Muscle layer of duodenum (tissue), 2 donors: Measurements from ENCODE around the gene ME3.

Source experiments
- H3K27ac ChIP-seq: one replicate; pipeline ENCODE4 v1.7.0; 2013; ENCODE audit warnings: mild to moderate bottlenecking, low read length
- H3K27me3 ChIP-seq: one replicate; pipeline ENCODE4 v1.7.0; 2013; ENCODE audit warnings: low read depth, mild to moderate bottlenecking, control low read depth, low read length
- H3K36me3 ChIP-seq, 2 donors: one replicate each; pipeline ENCODE4 v1.7.0; 2013; ENCODE audit warnings: low read length in 2 of 2, control low read depth in 1 of 2, mild to moderate bottlenecking in 1 of 2; ENCODE audit not compliant: insufficient read depth in 2 of 2, control insufficient read depth in 1 of 2
- H3K4me1 ChIP-seq, 2 donors: one replicate each; pipeline ENCODE4 v1.7.0; 2013; ENCODE audit warnings: low read length in 2 of 2, mild to moderate bottlenecking in 2 of 2, control low read depth in 1 of 2, moderate library complexity in 1 of 2; ENCODE audit not compliant: insufficient read depth in 2 of 2, control insufficient read depth in 1 of 2
- H3K4me3 ChIP-seq, 2 donors: one replicate each; pipeline ENCODE4 v1.7.0; 2013; ENCODE audit warnings: low read length in 2 of 2, low read depth in 1 of 2, mild to moderate bottlenecking in 1 of 2
- H3K9me3 ChIP-seq, 2 donors: one replicate each; pipeline ENCODE4 v1.7.0; 2013; ENCODE audit warnings: low read length in 2 of 2, control low read depth in 1 of 2, mild to moderate bottlenecking in 1 of 2; ENCODE audit not compliant: control insufficient read depth in 1 of 2
- donor health status: healthy.

ME3 gene

GRCh38 chr11:86692317-86692716 is 19.9 kb upstream of the ME3 start:
- no peaks in the 10 kb centered on the region for H3K36me3 ChIP-seq
- H3K4me3 ChIP-seq: no peak overlapping the region
- no peak overlapping the region for H3K27ac ChIP-seq
- no peaks in the 10 kb centered on the region for H3K27me3 ChIP-seq
- H3K9me3 ChIP-seq: no peaks in the 10 kb centered on the region
- peaks cover 6% of the 10 kb centered on the region in 2 donors for H3K4me1 ChIP-seq

DNA sequence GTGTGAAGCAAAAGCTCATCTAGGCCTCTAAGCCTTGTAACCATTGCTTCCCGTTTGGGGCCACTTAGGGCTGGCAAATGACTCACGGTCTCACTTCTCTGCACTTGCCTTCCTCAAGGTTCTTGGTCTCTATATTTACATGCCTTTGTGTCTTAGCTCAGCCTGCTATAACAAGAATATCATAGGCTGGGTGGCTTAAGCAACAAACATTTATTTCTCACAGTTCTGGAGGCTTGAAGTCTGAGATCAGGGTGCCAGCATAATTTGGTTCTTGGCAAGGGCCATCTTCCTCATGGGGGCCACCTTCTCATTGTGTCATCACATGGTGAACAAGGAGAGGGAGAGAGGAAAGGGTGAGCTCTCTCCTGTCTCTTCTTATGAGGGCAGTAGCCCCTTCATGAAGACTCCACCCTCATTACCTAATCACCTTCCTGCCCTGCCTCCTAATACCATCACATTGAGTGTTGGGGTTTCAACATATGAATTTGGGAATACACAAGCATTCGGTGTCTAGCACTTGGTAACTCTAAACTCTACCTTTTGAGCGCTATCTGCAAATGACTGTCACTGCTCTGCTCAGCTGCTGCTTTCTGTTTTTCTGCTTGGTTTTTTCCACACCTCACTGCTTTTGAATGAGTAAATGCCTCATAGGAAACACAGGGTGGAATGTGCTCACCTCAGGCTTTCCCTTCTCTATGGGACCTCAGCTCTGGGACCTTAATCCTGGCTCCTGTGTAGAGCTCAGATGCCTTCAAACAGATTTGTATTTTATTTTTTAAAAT is 16.2 kb upstream of the ME3 start:
- H3K9me3 ChIP-seq: no peaks in the 10 kb centered on the region
- H3K4me3 ChIP-seq: no peak overlapping the region
- no peaks in the 10 kb centered on the region for H3K36me3 ChIP-seq
- H3K27ac ChIP-seq: peak overlapping the region; percentile 15
- H3K27me3 ChIP-seq: no peaks in the 10 kb centered on the region
- no peaks in the 10 kb centered on the region for H3K4me1 ChIP-seq

DNA sequence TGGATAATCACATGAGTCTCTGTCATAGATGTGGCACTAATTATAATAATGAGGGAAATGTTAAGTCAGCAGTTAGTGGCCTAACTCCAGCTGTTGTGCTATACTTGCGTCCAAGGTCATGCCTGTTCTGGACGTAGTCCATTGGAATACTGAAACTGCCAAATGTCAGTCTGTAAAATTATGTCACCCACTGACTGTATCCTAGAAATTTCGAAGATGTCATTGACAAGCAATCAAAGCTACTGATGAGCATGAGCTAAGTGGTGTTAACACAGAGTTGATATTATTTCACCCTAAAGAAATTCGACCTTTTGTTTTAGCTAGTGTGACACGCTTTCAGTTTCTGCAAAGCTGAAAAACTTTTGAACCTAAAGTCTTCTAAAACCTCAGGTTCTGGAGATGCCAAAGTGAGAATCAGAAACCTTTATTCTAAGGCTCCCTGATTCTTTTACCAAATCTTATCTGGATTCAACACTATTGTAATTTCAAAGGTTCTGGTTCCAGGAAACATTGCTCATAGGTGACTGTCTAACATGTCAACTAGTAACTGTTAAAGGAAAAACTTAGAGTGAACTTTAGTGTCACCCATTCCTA is 14.9 kb upstream of the ME3 start:
- H3K4me3 ChIP-seq: no peak overlapping the region
- no peaks in the 10 kb centered on the region for H3K36me3 ChIP-seq
- H3K9me3 ChIP-seq: no peaks in the 10 kb centered on the region
- H3K4me1 ChIP-seq: no peaks in the 10 kb centered on the region
- no peaks in the 10 kb centered on the region for H3K27me3 ChIP-seq
- H3K27ac ChIP-seq: no peak overlapping the region

DNA sequence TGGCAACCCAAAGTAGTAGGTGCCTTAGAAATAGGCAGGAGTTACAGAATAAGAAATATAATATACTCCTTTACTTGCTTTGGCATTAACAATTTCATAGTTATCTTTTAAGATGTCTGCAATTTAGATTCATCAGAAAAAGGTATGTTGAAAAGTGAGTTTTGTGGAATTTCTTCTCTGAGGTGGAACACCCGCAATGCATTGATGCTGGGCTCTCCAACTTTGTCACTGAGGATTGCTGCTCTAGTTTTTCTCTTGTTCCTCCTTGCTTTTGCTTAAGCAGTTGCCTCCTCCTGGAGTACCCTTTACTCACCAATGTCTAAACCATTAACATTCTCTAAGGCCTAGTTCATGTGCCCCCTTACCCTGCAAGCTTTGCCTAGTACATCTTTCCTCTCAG is 14.1 kb upstream of the ME3 start:
- no peak overlapping the region for H3K27ac ChIP-seq
- H3K36me3 ChIP-seq: no peaks in the 10 kb centered on the region
- H3K4me1 ChIP-seq: peaks cover 0 to 4% of the 10 kb centered on the region in 2 donors

DNA sequence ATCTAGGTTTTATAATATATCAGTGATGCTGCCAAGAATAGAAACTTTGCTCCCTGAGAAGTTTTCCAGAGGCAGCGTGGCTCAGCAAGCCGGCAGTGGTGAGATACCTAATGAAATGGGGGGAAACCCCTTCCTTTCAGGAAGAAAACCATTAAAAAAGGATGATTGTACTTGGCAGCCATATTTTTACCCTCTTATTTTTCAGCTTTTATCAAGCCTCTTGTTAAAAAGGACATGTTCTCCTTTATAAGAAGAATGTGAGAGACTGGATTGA is 9.0 kb upstream of the ME3 start:
- Histone ChIP-seq H3K27me3 (no peaks in the 10 kb centered on the region), H3K9me3 (no peaks in the 10 kb centered on the region), H3K36me3 (no peaks in the 10 kb centered on the region), H3K4me1 (peaks cover 0 to 14% of the 10 kb centered on the region in 2 donors), H3K4me3 (no peak overlapping the region), H3K27ac (peak overlapping the region; percentile 58)

More for the DNA sequence above, 14.1 kb upstream of the ME3 start:
- Histone ChIP-seq H3K9me3 (no peaks in the 10 kb centered on the region), H3K27me3 (no peaks in the 10 kb centered on the region), H3K4me3 (no peak overlapping the region)

- H3K36me3 ChIP-seq: no peaks in the 10 kb centered on the region
- H3K27me3 ChIP-seq: no peaks in the 10 kb centered on the region
- H3K27ac ChIP-seq: peak overlapping the region; percentile 58
- H3K9me3 ChIP-seq: no peaks in the 10 kb centered on the region
- H3K4me1 ChIP-seq: peaks cover 0 to 20% of the 10 kb centered on the region in 2 donors
- no peak overlapping the region for H3K4me3 ChIP-seq
Measured at GRCh38 chr11:86680716-86681482, 8.5 kb upstream of the ME3 start.

- peaks cover 0 to 22% of the 10 kb centered on the region in 2 donors for H3K4me1 ChIP-seq
- H3K27me3 ChIP-seq: no peaks in the 10 kb centered on the region
- H3K9me3 ChIP-seq: no peaks in the 10 kb centered on the region
- H3K4me3 ChIP-seq: no peak overlapping the region
- H3K36me3 ChIP-seq: no peaks in the 10 kb centered on the region
- no peak overlapping the region for H3K27ac ChIP-seq
Measured at GRCh38 chr11:86678823-86679222, 6.4 kb upstream of the ME3 start.

DNA sequence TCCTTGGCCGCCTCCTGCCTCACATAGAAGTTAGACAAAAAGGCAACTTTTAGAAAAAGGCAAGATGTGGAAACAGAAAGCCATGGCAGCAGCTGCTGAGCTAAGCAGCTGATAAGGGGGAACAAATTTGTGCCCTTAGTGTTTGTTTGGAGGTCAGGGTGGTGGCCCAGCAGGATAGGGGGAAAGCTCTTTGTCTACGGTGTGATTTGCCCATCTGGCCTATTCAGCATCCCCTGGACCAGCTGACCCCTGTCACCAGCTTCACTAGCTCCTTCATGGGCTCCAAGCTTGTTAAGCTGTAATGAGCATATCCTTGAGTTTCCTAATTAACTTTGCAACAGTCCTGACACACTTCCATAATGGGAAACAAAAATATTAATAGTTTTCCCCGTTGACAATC is 5.9 kb upstream of the ME3 start:
- no peaks in the 10 kb centered on the region for H3K27me3 ChIP-seq
- H3K4me3 ChIP-seq: no peak overlapping the region
- H3K27ac ChIP-seq: no peak overlapping the region
- no peaks in the 10 kb centered on the region for H3K9me3 ChIP-seq
- H3K4me1 ChIP-seq: peaks cover 0 to 25% of the 10 kb centered on the region in 2 donors
- H3K36me3 ChIP-seq: no peaks in the 10 kb centered on the region

GRCh38 chr11:86676533-86677154 is 4.2 kb upstream of the ME3 start:
- no peak overlapping the region for H3K4me3 ChIP-seq
- H3K9me3 ChIP-seq: no peaks in the 10 kb centered on the region
- H3K27me3 ChIP-seq: no peaks in the 10 kb centered on the region
- peaks cover 0 to 28% of the 10 kb centered on the region in 2 donors for H3K4me1 ChIP-seq
- H3K36me3 ChIP-seq: no peaks in the 10 kb centered on the region
- no peak overlapping the region for H3K27ac ChIP-seq

DNA sequence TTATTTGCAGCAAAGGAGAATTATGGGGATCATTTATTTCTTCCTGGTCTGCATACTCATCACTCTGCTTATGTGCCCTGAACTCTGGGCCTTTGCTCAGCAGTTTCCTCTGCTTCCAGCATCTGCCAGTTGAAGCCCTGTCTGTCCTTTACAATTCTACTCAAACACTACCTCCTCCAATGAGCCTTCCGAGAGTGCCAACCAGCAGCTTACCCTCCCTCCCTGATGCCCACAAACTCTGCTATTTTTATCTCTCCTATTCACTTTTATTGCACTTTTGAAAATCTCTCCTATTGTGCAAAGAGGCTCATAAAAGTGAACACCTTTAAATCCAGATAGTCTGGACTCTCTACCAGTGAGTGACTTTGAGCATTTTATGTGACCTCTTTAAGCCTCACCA is 3.6 kb upstream of the ME3 start:
- H3K4me1 ChIP-seq: peaks cover 0 to 28% of the 10 kb centered on the region in 2 donors
- no peak overlapping the region for H3K4me3 ChIP-seq
- H3K36me3 ChIP-seq: no peaks in the 10 kb centered on the region
- H3K27me3 ChIP-seq: no peaks in the 10 kb centered on the region
- H3K9me3 ChIP-seq: no peaks in the 10 kb centered on the region
- no peak overlapping the region for H3K27ac ChIP-seq

GRCh38 chr11:86675017-86675416 is 2.6 kb upstream of the ME3 start:
- Histone ChIP-seq H3K4me1 (peaks cover 0 to 31% of the 10 kb centered on the region in 2 donors), H3K27ac (no peak overlapping the region)

More at GRCh38 chr11:86675017-86675416, 2.6 kb upstream of the ME3 start:
- Histone ChIP-seq H3K4me3 (no peak overlapping the region), H3K9me3 (no peaks in the 10 kb centered on the region), H3K36me3 (no peaks in the 10 kb centered on the region), H3K27me3 (no peaks in the 10 kb centered on the region)
